Endothelial cell of umbilical vein (primary cell): ENCODE measurements around the gene G0S2. TPM values are rescaled to one million over a fixed set of nuclear protein-coding genes. Genes with fewer than 3 reads are reported as not detected.

Source experiments
- BruUV-seq: library from RNA; stranded (reverse); fragments of 400-500 nt; replicated peaks from 2 replicates; lab custom pipeline; 2021; lab: Mats Ljungman, UMichigan
- CTCF ChIA-PET: fragments of 300-600, 350-600 bp; sonication (Branson Sonifier 250); formaldehyde crosslinking; loops from one replicate; lab custom pipeline; 2021; ENCODE audit warnings: antibody characterized with exemption, inconsistent platforms; lab: Charles Lee
- POLR2A ChIA-PET: fragments of 300-600, 350-600 bp; sonication (Branson Sonifier 250); formaldehyde crosslinking; loops from one replicate; lab custom pipeline; 2021; ENCODE audit warnings: antibody characterized with exemption, inconsistent platforms; lab: Charles Lee
- DNase-seq: peaks from one replicate; pipeline ENCODE4 v3.0.0-alpha.2; 2011; ENCODE audit warnings: low read depth, low spot score
- FAIRE-seq: peaks from 2 replicates; lab custom pipeline; 2011; peaks lifted over from hg19 to GRCh38; lab: Jason Lieb, UNC
- H2AFZ ChIP-seq: 2 replicates; pipeline ENCODE4 v1.6.0; 2012; ENCODE audit warnings: low read depth, low read length, control low read depth, inconsistent platforms
- H3K27ac ChIP-seq: 2 replicates; pipeline ENCODE4 v1.5.1; 2011; ENCODE audit warnings: low read depth, mild to moderate bottlenecking, control low read depth, low read length, moderate library complexity; ENCODE audit not compliant: insufficient read depth
- H3K27me3 ChIP-seq, 2 experiments: 2 replicates each; pipeline versions ENCODE4 v1.6.0 to v1.6.1; 2011; ENCODE audit warnings: low read length in 2 of 2, mixed read lengths in 1 of 2; ENCODE audit not compliant: control insufficient read depth in 2 of 2, insufficient read depth in 2 of 2
- H3K36me3 ChIP-seq, 2 experiments: 2 replicates in 1 of 2; 3 replicates in 1 of 2; pipeline ENCODE4 v1.5.1; 2011; ENCODE audit warnings: low read length in 2 of 2, mild to moderate bottlenecking in 1 of 2, moderate library complexity in 1 of 2; ENCODE audit not compliant: control insufficient read depth in 2 of 2, insufficient read depth in 2 of 2; ENCODE audit errors: extremely low read depth in 1 of 2
- H3K4me1 ChIP-seq: 3 replicates; pipeline ENCODE4 v1.5.1; 2011; ENCODE audit warnings: mild to moderate bottlenecking, low read length; ENCODE audit not compliant: control insufficient read depth, insufficient read depth; ENCODE audit errors: extremely low read depth
- H3K4me2 ChIP-seq: 2 replicates; pipeline ENCODE4 v1.6.1; 2011; ENCODE audit warnings: low read length, control low read depth, mixed read lengths; ENCODE audit not compliant: insufficient read depth
- H3K4me3 ChIP-seq, 3 experiments: fragments of 200-600 bp in 1 of 3; sonication (generic), shearing (Covaris generic) in 1 of 3; replicated peaks in 1 of 3; 2 replicates each; pipeline ENCODE4 v1.5.1; 2011 to 2016; ENCODE audit warnings: control low read depth in 3 of 3, low read length in 3 of 3, mild to moderate bottlenecking in 2 of 3, inconsistent platforms in 1 of 3, low read depth in 1 of 3, moderate library complexity in 1 of 3; ENCODE audit not compliant: insufficient read depth in 1 of 3
- H3K79me2 ChIP-seq: 2 replicates; pipeline ENCODE4 v1.6.0; 2012; ENCODE audit warnings: low read length, inconsistent platforms; ENCODE audit not compliant: control insufficient read depth, insufficient read depth
- H3K9ac ChIP-seq: replicated peaks from 2 replicates; pipeline ENCODE3; 2011; ENCODE audit warnings: low read length, control low read depth; ENCODE audit not compliant: insufficient read depth; ENCODE audit errors: extremely low read depth
- H3K9me1 ChIP-seq: replicated peaks from 3 replicates; pipeline ENCODE4 v1.6.0; 2011; ENCODE audit warnings: mild to moderate bottlenecking, low read length; ENCODE audit not compliant: control insufficient read depth, insufficient read depth; ENCODE audit errors: extremely low read depth
- H3K9me3 ChIP-seq: replicated peaks from 2 replicates; pipeline ENCODE4 v1.5.1; 2012; ENCODE audit warnings: low read length, inconsistent platforms; ENCODE audit not compliant: control insufficient read depth, insufficient read depth
- H4K20me1 ChIP-seq: replicated peaks from 2 replicates; pipeline ENCODE3; 2011; ENCODE audit warnings: mild to moderate bottlenecking, low read length; ENCODE audit not compliant: control insufficient read depth, insufficient read depth; ENCODE audit errors: extremely low read depth
- EZH2 ChIP-seq: IDR thresholded peaks from 2 replicates; pipeline ENCODE4 v1.6.1; 2012; ENCODE audit warnings: borderline replicate concordance, low read depth, mild to moderate bottlenecking, moderate library complexity, low read length, inconsistent platforms; ENCODE audit not compliant: severe bottlenecking
- FOS ChIP-seq: IDR thresholded peaks from 2 replicates; pipeline ENCODE4 v1.6.1; 2011; ENCODE audit warnings: mild to moderate bottlenecking, low read length, moderate library complexity, borderline replicate concordance; ENCODE audit not compliant: insufficient read depth
- GATA2 ChIP-seq: IDR thresholded peaks from 2 replicates; pipeline ENCODE4 v1.7.0; 2011; ENCODE audit warnings: low read depth, mild to moderate bottlenecking, moderate library complexity, mixed read lengths, low read length; ENCODE audit not compliant: insufficient read length, insufficient read depth
- JUN ChIP-seq: IDR thresholded peaks from 2 replicates; pipeline ENCODE4 v1.6.1; 2011; ENCODE audit warnings: borderline replicate concordance, low read depth; ENCODE audit not compliant: insufficient read length, insufficient read depth
- MYC ChIP-seq: IDR thresholded peaks from one replicate; pipeline ENCODE4 v1.6.1; 2011; ENCODE audit warnings: mild to moderate bottlenecking, low read depth, low read length
- POLR2A ChIP-seq: IDR thresholded peaks from 2 replicates; pipeline ENCODE4 v1.6.1; 2012; ENCODE audit warnings: low read depth, mild to moderate bottlenecking, control low read depth, low read length
- POLR2AphosphoS5 ChIP-seq: IDR thresholded peaks from 2 replicates; pipeline ENCODE4 v1.6.1; 2012; ENCODE audit warnings: low read depth, mild to moderate bottlenecking, control low read depth, low read length, moderate library complexity; ENCODE audit not compliant: insufficient read depth
- dilution Hi-C: fragments of 300-500 bp; cut with MboI; formaldehyde crosslinking; loops from one replicate; pipeline ENCODE4 v1.15.0; 2019; ENCODE audit warnings: low sequenced_read_pairs; ENCODE audit not compliant: extremely low pct_ligation_motif_present
- intact Hi-C: fragments of 100-400 bp; cut with micrococcal nuclease; formaldehyde crosslinking; loops from one replicate; pipeline ENCODE4 v1.10.0; 2022
- polyA plus RNA-seq, 4 experiments: library from polyadenylated mRNA; depleted of rRNA in 3 of 4; stranded (reverse) in 3 of 4; unstranded in 1 of 4; fragments of >200 nt; gene quantifications; 2 replicates each; pipeline versions ENCODE4 v1.2.1 to v1.2.3, GENCODE V29; 2011 to 2012; ENCODE audit warnings: missing spikeins in 1 of 4
- total RNA-seq: library from RNA; stranded (reverse); gene quantifications from 2 replicates; pipeline ENCODE4 v1.2.3, GENCODE V29; 2021
- TF ChIP-seq, protein P1 (sequence below): IDR thresholded peaks from 2 replicates; pipeline ENCODE4 v1.6.1; 2011; ENCODE audit not compliant: insufficient read depth, insufficient read length
- TF ChIP-seq, protein P2 (sequence below), 2 donors: IDR thresholded peaks; 1 replicate in 1 of 2; 2 replicates in 1 of 2; pipeline ENCODE4 v1.5.1; 2011; ENCODE audit warnings: low read length in 2 of 2, mild to moderate bottlenecking in 2 of 2, moderate library complexity in 2 of 2, control low read depth in 1 of 2, inconsistent platforms in 1 of 2, low read depth in 1 of 2; ENCODE audit not compliant: insufficient read depth in 1 of 2; ENCODE audit errors: extremely low read depth in 1 of 2

The G0S2 gene
- total and polyA plus RNA-seq, 2 donors (not counting 3 experiments of a cell fraction or from before 2014, with no cell fraction given) = 0.91 to 1.9 TPM

DNA sequence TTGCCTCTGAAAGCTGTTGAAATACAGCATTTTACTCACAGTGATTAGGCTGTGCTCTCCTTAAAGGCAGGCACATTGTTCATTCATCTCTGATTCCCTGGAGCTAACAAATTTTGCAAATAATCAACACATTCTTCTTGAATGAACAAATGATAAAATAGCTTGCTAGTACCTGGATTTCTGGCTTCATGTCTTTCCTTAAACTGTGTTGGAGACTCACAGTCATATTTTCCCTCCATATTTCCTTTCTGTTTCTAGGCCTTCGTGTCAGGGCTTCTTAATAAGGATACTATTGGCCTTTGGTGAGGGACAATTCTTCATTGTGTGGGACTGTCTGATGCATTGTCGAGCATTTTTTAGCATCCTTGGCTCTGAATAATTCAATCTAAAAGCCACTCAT lies 39.1 kb downstream of the G0S2 start:
- no peaks in the 10 kb centered on the region for H3K79me2 ChIP-seq
- no peaks in the 10 kb centered on the region for H3K9me1 ChIP-seq
- H3K9me3 ChIP-seq = no peaks in the 10 kb centered on the region
- intact Hi-C loops (no loop called here), dilution Hi-C loops (no loop called here)
- H3K9ac ChIP-seq = no peak overlapping the region
- no peaks in the 10 kb centered on the region for H3K4me1 ChIP-seq
- no peaks in the 10 kb centered on the region for H3K27me3 ChIP-seq
- no peak overlapping the region for H3K27ac ChIP-seq
- H3K4me3 ChIP-seq = no peak overlapping the region
- no TSS peak for BruUV-seq
- no peaks in the 10 kb centered on the region for H4K20me1 ChIP-seq
- ChIA-PET CTCF (interaction anchor here (0.9 kb wide), 1 partner anchor 30 kb away, joined by 3 read pairs; no protein-coding TSS in a partner anchor), POLR2A (no interaction called here)
- H2AFZ ChIP-seq = no peak overlapping the region
- TF ChIP-seq, protein P1, sequence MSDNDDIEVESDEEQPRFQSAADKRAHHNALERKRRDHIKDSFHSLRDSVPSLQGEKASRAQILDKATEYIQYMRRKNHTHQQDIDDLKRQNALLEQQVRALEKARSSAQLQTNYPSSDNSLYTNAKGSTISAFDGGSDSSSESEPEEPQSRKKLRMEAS = no peak
- no peak for TF ChIP-seq FOS
- no peaks in the 10 kb centered on the region for H3K36me3 ChIP-seq
- DNase-seq (no peak), FAIRE-seq (no peak)
- no peak overlapping the region for H3K4me2 ChIP-seq

DNA sequence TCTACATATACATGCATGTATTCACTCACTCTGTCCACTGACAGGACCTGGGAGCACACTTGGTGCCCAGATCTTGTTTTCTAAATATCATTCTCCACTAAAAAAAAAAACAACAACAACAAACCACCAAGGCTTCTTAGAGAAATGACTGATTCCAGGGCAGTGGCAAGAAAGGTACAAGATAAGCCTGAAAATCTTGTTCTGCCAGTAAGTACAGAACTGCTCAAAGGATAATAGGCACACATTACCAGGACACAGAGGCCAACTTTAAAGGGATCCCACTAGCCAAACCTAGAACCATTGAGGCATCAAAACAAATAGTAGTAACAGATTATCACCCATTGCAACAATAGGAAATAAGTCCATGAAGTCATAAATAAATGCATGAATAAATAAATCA lies 40.1 kb downstream of the G0S2 start:
- Histone ChIP-seq H4K20me1 (no peaks in the 10 kb centered on the region), H3K4me3 (no peak overlapping the region), H3K9me1 (no peaks in the 10 kb centered on the region), H3K9ac (no peak overlapping the region), H3K9me3 (no peaks in the 10 kb centered on the region), H3K36me3 (no peaks in the 10 kb centered on the region), H3K4me2 (no peak overlapping the region), H3K79me2 (no peaks in the 10 kb centered on the region), H3K27ac (no peak overlapping the region), H2AFZ (no peak overlapping the region), H3K4me1 (no peaks in the 10 kb centered on the region), H3K27me3 (peaks cover 0 to 1% of the 10 kb centered on the region in 2 experiments)
- no TSS peak for BruUV-seq
- ChIA-PET CTCF (no interaction called here), POLR2A (no interaction called here)
- TF ChIP-seq JUN (no peak), FOS (no peak), POLR2AphosphoS5 (no peak), GATA2 (no peak), EZH2 (no peak), MYC (no peak), POLR2A (no peak)
- TF ChIP-seq, protein P2, sequence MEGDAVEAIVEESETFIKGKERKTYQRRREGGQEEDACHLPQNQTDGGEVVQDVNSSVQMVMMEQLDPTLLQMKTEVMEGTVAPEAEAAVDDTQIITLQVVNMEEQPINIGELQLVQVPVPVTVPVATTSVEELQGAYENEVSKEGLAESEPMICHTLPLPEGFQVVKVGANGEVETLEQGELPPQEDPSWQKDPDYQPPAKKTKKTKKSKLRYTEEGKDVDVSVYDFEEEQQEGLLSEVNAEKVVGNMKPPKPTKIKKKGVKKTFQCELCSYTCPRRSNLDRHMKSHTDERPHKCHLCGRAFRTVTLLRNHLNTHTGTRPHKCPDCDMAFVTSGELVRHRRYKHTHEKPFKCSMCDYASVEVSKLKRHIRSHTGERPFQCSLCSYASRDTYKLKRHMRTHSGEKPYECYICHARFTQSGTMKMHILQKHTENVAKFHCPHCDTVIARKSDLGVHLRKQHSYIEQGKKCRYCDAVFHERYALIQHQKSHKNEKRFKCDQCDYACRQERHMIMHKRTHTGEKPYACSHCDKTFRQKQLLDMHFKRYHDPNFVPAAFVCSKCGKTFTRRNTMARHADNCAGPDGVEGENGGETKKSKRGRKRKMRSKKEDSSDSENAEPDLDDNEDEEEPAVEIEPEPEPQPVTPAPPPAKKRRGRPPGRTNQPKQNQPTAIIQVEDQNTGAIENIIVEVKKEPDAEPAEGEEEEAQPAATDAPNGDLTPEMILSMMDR (IDR thresholded peaks at IDR 0.05; ENCODE audit: extremely low read depth in 1 of 2, insufficient read depth in 1 of 2, low read depth in 1 of 2, low read length in 2 of 2) = no peak
- TF ChIP-seq, protein P1 = no peak
- dilution Hi-C loops (no loop called here), intact Hi-C loops (no loop called here)
- no peak for FAIRE-seq
- DNase-seq = no peak
